GM10266 (cell line): ENCODE data around the gene ANGEL1.

Experiments used
- DNase-seq: peaks from one replicate; pipeline ENCODE4 v3.0.0; 2012; ENCODE audit errors: extremely low spot score
- TF ChIP-seq, protein P1 (sequence below): IDR thresholded peaks from 2 replicates; pipeline ENCODE4 v1.5.1; 2012; ENCODE audit warnings: mild to moderate bottlenecking, low read depth; ENCODE audit not compliant: control insufficient read depth, insufficient read depth; ENCODE audit errors: missing control alignments

The ANGEL1 gene

DNA sequence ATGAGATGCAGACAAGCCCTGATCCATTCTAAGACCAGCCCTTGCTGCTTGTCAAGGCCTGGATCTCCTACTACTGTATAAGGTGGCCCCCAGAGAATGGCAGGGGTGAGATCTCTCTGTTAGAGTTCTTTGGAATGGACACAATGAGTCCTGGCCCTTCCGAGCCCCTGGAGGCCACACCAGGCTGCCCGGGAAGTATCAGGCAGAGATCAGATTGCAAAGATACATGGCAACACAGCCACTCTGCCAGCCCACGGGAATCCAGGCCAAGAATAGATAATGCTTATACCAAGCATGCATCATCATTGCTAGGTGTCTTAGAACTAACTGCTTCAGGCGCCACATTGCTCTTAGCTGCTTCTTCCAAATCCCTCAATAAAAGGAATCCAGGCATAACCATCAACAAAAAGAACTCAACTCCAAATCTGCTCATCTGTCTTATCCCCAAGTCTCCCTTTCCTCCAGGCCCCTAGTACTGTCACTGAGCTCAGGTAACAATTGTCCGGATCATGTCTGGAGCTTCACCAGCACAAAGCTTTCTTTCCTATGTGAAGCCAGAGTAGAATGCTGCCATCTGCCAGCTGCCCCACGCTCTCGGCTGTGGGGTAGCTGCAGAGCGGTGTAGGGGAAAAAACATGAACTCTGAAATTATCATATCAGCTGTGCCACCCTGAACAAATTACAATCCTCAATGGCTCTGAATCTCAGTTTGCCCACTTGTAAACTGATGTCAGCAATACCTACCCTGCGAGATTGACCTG, 56.9 kb downstream of the ANGEL1 start:
- no peak for DNase-seq
- TF ChIP-seq, protein P1, sequence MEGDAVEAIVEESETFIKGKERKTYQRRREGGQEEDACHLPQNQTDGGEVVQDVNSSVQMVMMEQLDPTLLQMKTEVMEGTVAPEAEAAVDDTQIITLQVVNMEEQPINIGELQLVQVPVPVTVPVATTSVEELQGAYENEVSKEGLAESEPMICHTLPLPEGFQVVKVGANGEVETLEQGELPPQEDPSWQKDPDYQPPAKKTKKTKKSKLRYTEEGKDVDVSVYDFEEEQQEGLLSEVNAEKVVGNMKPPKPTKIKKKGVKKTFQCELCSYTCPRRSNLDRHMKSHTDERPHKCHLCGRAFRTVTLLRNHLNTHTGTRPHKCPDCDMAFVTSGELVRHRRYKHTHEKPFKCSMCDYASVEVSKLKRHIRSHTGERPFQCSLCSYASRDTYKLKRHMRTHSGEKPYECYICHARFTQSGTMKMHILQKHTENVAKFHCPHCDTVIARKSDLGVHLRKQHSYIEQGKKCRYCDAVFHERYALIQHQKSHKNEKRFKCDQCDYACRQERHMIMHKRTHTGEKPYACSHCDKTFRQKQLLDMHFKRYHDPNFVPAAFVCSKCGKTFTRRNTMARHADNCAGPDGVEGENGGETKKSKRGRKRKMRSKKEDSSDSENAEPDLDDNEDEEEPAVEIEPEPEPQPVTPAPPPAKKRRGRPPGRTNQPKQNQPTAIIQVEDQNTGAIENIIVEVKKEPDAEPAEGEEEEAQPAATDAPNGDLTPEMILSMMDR = no peak

DNA sequence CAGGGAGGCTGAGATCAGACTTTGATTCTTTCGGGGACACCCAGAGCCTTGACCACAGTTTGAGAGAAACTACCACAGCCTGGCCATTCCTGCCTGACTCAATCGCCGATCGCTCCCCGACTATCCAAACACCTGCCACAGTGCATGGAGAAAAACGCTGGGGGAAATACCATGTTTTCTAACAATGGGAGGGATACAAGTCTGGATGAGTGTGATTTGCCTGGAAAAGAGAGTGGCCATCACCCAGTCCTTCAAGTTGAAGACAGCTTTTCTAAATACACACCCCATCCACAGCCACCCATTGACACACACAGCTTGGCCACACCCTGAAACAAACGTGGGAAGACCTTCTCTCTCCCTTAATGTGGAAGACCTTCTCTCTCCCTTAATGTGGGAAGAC, 58.1 kb downstream of the ANGEL1 start:
- TF ChIP-seq, protein P1 = no peak
- no peak for DNase-seq

DNA sequence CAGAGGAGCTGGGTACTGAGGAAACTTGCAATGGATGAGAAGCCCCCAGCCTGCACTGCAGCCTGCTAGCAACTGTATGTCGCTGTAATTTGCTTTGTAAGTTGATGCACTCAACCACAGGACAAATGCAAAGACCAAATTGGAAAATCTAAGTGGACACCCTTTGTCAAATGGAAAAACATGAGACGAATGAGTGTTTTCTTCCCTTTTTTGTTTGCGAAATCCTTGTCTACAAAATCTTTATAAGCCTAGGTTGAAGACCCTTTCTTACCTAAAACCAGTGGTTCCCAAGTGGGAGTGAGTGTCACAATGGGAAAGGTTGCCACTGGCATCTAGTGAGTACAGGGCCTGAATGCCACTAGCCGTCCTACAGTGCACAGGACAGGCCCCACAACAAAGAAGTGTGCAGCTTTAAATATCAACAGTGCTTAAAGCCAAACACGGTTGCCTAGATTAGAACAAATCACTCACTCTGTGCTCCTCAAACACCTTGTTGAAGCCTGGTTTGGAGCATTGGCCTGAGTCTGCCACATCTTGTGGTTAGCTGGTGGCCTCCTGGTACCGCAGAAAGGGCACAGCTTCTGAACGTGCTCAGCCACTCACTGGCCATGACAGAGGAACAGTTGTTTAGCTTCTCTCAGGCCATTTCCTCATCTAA, 59.0 kb downstream of the ANGEL1 start:
- TF ChIP-seq, protein P1 = no peak
- no peak for DNase-seq

DNA sequence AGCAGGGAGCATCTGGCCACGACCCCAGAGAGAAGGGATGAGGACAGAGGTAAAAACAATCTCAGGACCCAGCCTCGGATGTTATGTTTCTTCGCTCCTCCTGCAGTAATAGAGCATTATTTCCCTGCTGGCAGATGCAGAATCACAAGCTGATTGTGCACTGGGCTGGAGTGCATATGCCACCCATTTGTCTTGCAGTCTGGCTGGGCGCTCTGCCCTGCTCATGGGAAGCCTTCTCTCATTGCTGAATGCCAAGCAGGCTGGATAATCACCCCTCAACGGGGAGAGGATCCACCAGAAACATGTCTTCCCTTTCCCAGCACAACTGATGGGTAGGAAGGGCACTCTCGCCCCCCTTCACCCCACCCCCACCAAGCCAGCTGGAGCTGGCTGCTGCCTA, 59.9 kb downstream of the ANGEL1 start:
- TF ChIP-seq, protein P1 = no peak
- no peak for DNase-seq

DNA sequence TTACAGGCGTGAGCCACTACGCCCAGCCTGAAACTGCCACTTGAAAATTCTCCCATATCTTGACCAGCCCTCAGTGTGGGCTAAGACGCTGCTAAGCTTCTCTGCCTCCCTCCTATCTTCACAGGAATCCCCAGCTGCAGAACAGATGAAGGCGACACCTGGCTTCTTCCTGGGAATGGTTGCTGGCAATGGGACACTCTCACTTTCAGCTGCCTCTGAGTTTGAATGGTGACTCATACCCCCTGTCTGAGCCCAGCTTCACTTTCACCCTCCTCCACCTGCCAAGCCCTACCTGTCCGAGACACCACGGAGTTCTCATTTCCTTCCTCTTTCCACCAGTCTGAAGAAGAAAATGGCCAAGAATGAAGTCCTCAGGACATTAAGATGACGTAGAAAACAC, 69.7 kb downstream of the ANGEL1 start:
- DNase-seq = no peak
- TF ChIP-seq, protein P1 = no peak

DNA sequence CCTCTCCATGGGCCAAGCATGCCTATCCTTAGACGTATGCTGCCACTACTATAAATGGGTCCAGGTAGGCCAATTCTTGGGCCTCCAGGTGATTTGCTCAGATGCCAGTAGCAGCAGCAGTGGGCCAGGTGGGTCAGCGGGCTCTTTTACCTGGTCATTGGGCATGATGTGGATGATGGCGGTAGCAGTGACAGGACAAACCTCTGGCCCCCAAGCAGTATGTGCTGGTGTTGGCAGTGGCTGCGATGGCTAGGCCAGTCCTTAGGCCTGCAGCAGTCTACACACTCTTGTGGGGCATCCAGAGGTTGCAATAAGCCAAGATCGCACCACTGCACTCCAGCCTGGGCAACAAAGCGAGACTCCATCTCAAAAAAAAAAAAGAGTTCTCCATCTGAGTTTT, 70.5 kb downstream of the ANGEL1 start:
- DNase-seq = no peak
- TF ChIP-seq, protein P1 = no peak

DNA sequence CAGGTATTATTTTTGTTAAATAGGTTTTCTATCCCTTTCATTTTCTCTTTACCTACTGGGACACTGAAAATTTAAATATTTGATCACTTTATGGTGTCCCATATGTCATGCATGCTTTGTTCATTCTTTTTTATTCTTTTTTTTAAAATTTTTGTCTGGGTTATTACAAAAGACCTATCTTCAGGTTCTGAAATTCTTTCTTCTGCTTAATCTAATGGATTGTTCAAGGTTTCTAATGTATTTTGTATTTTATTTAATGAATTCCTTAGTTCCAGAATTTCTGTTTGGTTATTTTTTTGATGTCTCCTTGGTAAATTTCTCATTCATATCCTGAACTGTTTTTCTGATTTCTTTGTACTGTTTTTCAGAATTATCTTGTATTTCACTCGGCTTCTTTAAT, 71.6 kb downstream of the ANGEL1 start:
- TF ChIP-seq, protein P1 = no peak
- DNase-seq = no peak
